Adrenal gland (tissue), 19 donors: ENCODE measurements around the gene RDH12. TPM values are rescaled to one million over a fixed set of nuclear protein-coding genes. Genes with fewer than 3 reads are reported as not detected.
"Not testable (repeated sequence)": the region's sequence is repeated elsewhere in the genome, so short reads cannot be mapped to it uniquely, and the experiment has no call there.

Source experiments
- DNase-seq, 7 donors: peaks; one replicate each; pipeline ENCODE4 v3.0.0-alpha.2; 2019 to 2020
- H3K27ac ChIP-seq, 5 donors: fragments of 200-600 bp; sonication (generic) in 4 of 5; 1 replicate in 3 of 5; 2 replicates in 2 of 5; pipeline versions ENCODE4 v1.5.1 to v1.8.0; 2016 to 2020; ENCODE audit warnings: mild to moderate bottlenecking in 1 of 5
- H3K27me3 ChIP-seq: fragments of 200-600 bp; 2 replicates; pipeline ENCODE4 v1.8.0; 2021
- H3K36me3 ChIP-seq, 2 donors: fragments of 200-600 bp; replicated peaks in 1 of 2; 1 replicate in 1 of 2; 2 replicates in 1 of 2; pipeline versions ENCODE4 v1.5.1 to v1.8.0; 2018 to 2022
- H3K4me1 ChIP-seq, 2 donors: fragments of 200-600 bp; replicated peaks in 1 of 2; 1 replicate in 1 of 2; 2 replicates in 1 of 2; pipeline versions ENCODE4 v1.5.1 to v1.8.0; 2018 to 2021
- H3K4me3 ChIP-seq, 4 donors: fragments of 200-600 bp; sonication (generic) in 3 of 4; one replicate each; pipeline ENCODE4 v1.5.1; 2016 to 2018
- H3K9me3 ChIP-seq, 3 donors: fragments of 200-600 bp; sonication (generic) in 1 of 3; replicated peaks in 1 of 3; 1 replicate in 2 of 3; 2 replicates in 1 of 3; pipeline versions ENCODE4 v1.5.1 to v1.8.0; 2016 to 2021
- POLR2A ChIP-seq, 2 donors: fragments of 450-650 bp; IDR thresholded peaks; one replicate each; pipeline ENCODE4 v1.6.1; 2017; ENCODE audit warnings: antibody characterized with exemption in 2 of 2, mild to moderate bottlenecking in 2 of 2, moderate library complexity in 1 of 2
- WGBS, 4 donors: extraction: QIAGEN DNeasy Blood & Tissue Kit in 2 of 4; methylation state at CpG; one replicate each; pipeline versions ENCODE4 v1.1.5 to v1.1.7; 2013 to 2017; 5-methylcytosine and 5-hydroxymethylcytosine counted together
- intact Hi-C, 2 donors: fragments of 100-400 bp; cut with DNase I; formaldehyde crosslinking; loops; one replicate each; pipeline versions ENCODE4 v1.14.1 to v1.15.0; 2022 to 2023
- long read RNA-seq, 10 donors: library from polyadenylated mRNA in 3 of 10; unstranded in 2 of 10; stranded (forward) in 1 of 10; transcript quantifications; one replicate each; pipeline ENCODE4 v2.0.0 and lab custom pipeline, GENCODE V29; 2021 to 2026
- polyA plus RNA-seq, 3 donors: library from polyadenylated mRNA; stranded (reverse); fragments of 200-250 nt in 2 of 3; fragments of 350-450 nt in 1 of 3; fragmentation: Illumina TruSeq in 1 of 3; extraction: RNeasy Lipid Tissue Mini Kit (QIAGEN cat#74804) in 1 of 3; gene quantifications; one replicate each; pipeline ENCODE4 v1.2.3, GENCODE V29; 2013 to 2014
- total RNA-seq, 9 donors: library from RNA; depleted of rRNA in 4 of 9; stranded (reverse); fragments of >200 nt in 4 of 9; fragments of 120-200 nt in 1 of 9; fragmentation: NEBNext Ultra II Directional in 1 of 9; extraction: Animal tissue kit (Norgen Biotek cat#: 25700) in 1 of 9; gene quantifications; one replicate each; pipeline versions ENCODE4 v1.1.0 to v1.2.4, GENCODE V29; 2013 to 2023
- TF ChIP-seq, protein P1 (sequence below), 6 experiments: fragments of 450-650 bp in 4 of 6; fragments of 200-600 bp in 2 of 6; sonication (generic) in 1 of 6; IDR thresholded peaks; 1 replicate in 5 of 6; 2 replicates in 1 of 6; pipeline versions ENCODE4 v1.5.1 to v1.8.0; 2016 to 2021; ENCODE audit warnings: antibody characterized with exemption in 6 of 6, mild to moderate bottlenecking in 2 of 6, moderate library complexity in 1 of 6
- donor health status: healthy with polysubstance abuse.
- donor health status: Bipolar disorder and iron deficiency.
- donor health status: DM: yes; HTN: yes; CAD: no.
- donor health status: DM: no; HTN: no; CAD: no.
- donor health status: DM: no; HTN: no; CAD: no.
- donor health status: DM: yes; HTN: yes; CAD: no.

RDH12 gene
- total RNA-seq (100 to 1,000 TPM in 1 of 9 donors, 10 to 100 TPM in 2, 1 to 10 TPM in 6; 1.1 to 192 (median 2.3) TPM), polyA plus RNA-seq (10 to 100 TPM in 1 of 3 donors, 1 to 10 TPM in 2; 1.0 to 24.8 (median 3.5) TPM)
- long read RNA-seq, donor 1, partial matches to known transcripts, result 19 of 19 reads
- long read RNA-seq, donor 1, other reads (novel, unspliced or antisense), result 0 of 19 reads
- long read RNA-seq, donor 2, result 0 reads
- long read RNA-seq, donor 3, partial matches to known transcripts, result 12 of 12 reads
- long read RNA-seq, donor 3, other reads (novel, unspliced or antisense), result 0 of 12 reads
- long read RNA-seq, donor 4, partial matches to known transcripts, result 4 of 4 reads
- long read RNA-seq, donor 4, other reads (novel, unspliced or antisense), result 0 of 4 reads
- long read RNA-seq, donor 5, partial matches to known transcripts, result 5 of 5 reads
- long read RNA-seq, donor 5, other reads (novel, unspliced or antisense), result 0 of 5 reads
- long read RNA-seq, donor 6, partial matches to known transcripts, result 1 of 1 reads
- long read RNA-seq, donor 6, other reads (novel, unspliced or antisense), result 0 of 1 reads
- long read RNA-seq, donor 7, partial matches to known transcripts, result 14 of 14 reads
- long read RNA-seq, donor 7, other reads (novel, unspliced or antisense), result 0 of 14 reads
- long read RNA-seq, donor 8, partial matches to known transcripts, result 137 of 282 reads
- long read RNA-seq, donor 8, other reads (novel, unspliced or antisense), result 145 of 282 reads
- long read RNA-seq, donor 9, partial matches to known transcripts, result 7 of 7 reads
- long read RNA-seq, donor 9, other reads (novel, unspliced or antisense), result 0 of 7 reads
- long read RNA-seq, donor 10, result 0 reads

DNA sequence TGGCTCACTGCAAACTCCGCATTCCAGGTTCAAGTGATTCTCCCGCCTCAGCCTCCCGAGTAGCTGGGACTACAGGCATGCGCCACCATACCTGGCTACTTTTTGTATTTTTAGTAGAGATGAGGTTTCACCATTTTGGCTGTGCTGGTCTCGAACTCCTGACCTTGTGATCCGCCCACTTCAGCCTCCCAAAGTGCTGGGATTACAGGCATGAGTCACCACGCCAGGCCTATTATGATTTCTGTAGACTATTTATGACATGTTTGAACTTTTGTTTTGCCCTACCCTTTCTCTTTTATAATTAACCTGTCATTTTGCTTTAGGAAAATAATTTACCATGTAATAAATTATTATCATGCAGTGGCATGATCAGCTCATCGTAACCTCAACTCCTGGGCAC, at the start of gene RDH12:
RDH12 (plus strand) TSS at position 395 of the 400 bp plus-strand sequence. CDS start 20,757 bp downstream, outside the sequence.
- intact Hi-C loops, result loop anchor here in 1 of 2 donors (5.0 kb wide), 1 partner anchor 84 kb away; the partner anchor contains the start of gene ARG2
- not testable (repeated sequence) for H3K4me1 ChIP-seq, H3K9me3 ChIP-seq, H3K36me3 ChIP-seq, H3K27me3 ChIP-seq, H3K4me3 ChIP-seq, DNase-seq
- H3K27ac ChIP-seq, result peak within 1 kb of the TSS in 1 of 5 donors; percentile 36
- 66 to 76% (median 75%) methylated on average over 8 of the region's 8 CpGs for WGBS, 4 donors

DNA sequence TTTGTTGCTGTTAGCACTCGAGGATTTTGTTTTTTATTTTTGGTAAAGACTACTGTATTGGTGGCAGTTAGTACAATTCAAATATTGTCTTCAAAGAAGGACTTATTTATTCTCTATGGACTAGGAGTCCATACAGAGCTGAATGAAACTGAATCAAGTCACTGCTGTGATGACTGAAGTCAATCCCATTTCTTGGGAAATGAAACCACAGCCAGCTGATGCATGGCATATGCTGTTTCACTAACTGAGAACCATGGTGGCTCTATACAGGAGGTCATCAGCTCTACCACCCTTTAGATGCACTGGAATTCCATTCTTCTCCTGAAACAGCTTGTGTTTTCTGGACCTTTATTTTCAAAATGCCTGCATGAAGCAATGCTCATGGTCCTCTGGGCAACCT, 49.5 kb upstream of the RDH12 start:
- DNase-seq, result no peak
- intact Hi-C loops, result no loop called here
- Histone ChIP-seq H3K27ac (no peak overlapping the region), H3K4me3 (no peak overlapping the region), H3K36me3 (peaks cover 0 to 92% of the 10 kb centered on the region in 2 donors), H3K9me3 (no peaks in the 10 kb centered on the region), H3K27me3 (no peaks in the 10 kb centered on the region), H3K4me1 (peaks cover 0 to 7% of the 10 kb centered on the region in 2 donors)
- WGBS, 4 donors, result 88 to 95% (median 92%) methylated on average over 1 of the region's 1 CpG
- TF ChIP-seq POLR2A (IDR thresholded peaks at IDR 0.05), result no peak
- TF ChIP-seq, protein P1, sequence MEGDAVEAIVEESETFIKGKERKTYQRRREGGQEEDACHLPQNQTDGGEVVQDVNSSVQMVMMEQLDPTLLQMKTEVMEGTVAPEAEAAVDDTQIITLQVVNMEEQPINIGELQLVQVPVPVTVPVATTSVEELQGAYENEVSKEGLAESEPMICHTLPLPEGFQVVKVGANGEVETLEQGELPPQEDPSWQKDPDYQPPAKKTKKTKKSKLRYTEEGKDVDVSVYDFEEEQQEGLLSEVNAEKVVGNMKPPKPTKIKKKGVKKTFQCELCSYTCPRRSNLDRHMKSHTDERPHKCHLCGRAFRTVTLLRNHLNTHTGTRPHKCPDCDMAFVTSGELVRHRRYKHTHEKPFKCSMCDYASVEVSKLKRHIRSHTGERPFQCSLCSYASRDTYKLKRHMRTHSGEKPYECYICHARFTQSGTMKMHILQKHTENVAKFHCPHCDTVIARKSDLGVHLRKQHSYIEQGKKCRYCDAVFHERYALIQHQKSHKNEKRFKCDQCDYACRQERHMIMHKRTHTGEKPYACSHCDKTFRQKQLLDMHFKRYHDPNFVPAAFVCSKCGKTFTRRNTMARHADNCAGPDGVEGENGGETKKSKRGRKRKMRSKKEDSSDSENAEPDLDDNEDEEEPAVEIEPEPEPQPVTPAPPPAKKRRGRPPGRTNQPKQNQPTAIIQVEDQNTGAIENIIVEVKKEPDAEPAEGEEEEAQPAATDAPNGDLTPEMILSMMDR (IDR thresholded peaks at IDR 0.05), result no peak

DNA sequence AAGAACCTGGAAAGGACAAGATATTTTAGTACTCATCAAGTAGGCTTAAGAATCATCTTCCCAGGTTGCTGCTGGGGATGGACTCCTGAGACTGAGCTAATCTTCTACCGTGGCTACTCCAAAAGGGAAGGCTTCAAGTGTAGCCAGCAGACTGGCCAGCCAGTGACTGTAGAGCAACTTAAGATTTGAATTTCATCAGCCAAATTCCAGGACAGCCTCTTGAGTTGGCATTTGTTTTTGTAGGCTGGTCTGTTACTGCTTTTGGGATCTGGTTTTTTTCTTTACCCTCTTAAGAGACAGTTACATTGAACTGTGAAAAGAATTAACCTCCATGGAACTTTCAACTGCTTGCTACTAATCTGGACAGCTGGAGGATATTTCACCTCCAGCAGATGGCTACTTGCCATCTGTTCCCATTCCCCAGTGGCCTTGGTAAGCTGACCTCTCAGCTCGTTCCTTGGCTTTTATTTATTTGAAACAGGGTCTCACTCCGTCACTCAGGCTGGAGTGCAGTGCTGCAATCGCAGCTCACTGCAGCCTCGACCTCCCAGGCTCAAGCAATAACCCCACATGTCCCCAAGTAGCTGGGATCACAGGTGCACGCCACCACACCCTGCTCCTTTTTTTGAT, 47.9 kb upstream of the RDH12 start:
- Histone ChIP-seq H3K9me3 (no peaks in the 10 kb centered on the region), H3K4me3 (no peak overlapping the region), H3K27ac (no peak overlapping the region), H3K27me3 (no peaks in the 10 kb centered on the region), H3K36me3 (peaks cover 0 to 82% of the 10 kb centered on the region in 2 donors), H3K4me1 (peaks cover 0 to 4% of the 10 kb centered on the region in 2 donors)
- intact Hi-C loops, result no loop called here
- TF ChIP-seq, protein P1 (IDR thresholded peaks at IDR 0.05), result no peak
- TF ChIP-seq POLR2A (IDR thresholded peaks at IDR 0.05), result no peak
- WGBS, 4 donors, result 66 to 81% (median 73%) methylated on average over 6 of the region's 6 CpGs
- DNase-seq, result no peak

DNA sequence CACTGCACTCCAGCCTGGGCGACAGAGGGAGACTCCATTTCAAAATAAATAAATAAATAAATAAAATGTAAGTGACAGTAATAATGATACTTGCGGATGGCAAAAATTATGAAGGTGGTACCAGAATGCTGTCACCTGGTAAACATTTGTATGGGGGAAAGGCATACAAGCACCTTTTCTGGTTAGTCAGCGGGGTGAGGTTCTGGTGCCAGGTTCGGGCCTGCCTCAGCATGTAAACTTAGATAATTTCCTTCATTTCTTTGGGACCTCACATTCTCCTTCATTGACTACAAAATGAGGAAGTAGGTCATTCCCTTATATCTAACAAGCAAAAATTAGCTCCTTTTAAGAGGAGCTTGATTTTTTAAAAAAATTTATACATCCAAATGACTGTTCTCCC, 38.1 kb upstream of the RDH12 start:
- intact Hi-C loops, result no loop called here
- TF ChIP-seq, protein P1 (IDR thresholded peaks at IDR 0.05), result no peak
- no peak for TF ChIP-seq POLR2A (IDR thresholded peaks at IDR 0.05)
- Histone ChIP-seq H3K9me3 (no peaks in the 10 kb centered on the region), H3K27me3 (no peaks in the 10 kb centered on the region), H3K4me3 (no peak overlapping the region), H3K36me3 (peaks cover 0 to 4% of the 10 kb centered on the region in 2 donors), H3K27ac (no peak overlapping the region), H3K4me1 (peaks cover 0 to 14% of the 10 kb centered on the region in 2 donors)
- no peak for DNase-seq
- WGBS, 4 donors, result 81 to 89% (median 85%) methylated on average over 4 of the region's 4 CpGs
